ENCODE data around the gene CACNA1S. TPM values are rescaled to one million over a fixed set of nuclear protein-coding genes. Genes with fewer than 3 reads are reported as not detected.

The CACNA1S gene
- total RNA-seq, 1 experiment from 2014 or later: not detected

GRCh38 chr1:201110616-201111015 lies 1.6 kb downstream of the CACNA1S start:
- H3K14ac ChIP-seq (ENCODE audit: insufficient read depth, low read length): no peak overlapping the region
- no peak overlapping the region for H3K18ac ChIP-seq (ENCODE audit: insufficient read length, low read depth, low read length)
- no peak overlapping the region for H2BK12ac ChIP-seq (ENCODE audit: insufficient read length, low read depth, low read length)
- no peaks in the 10 kb centered on the region for H3K79me1 ChIP-seq (ENCODE audit: insufficient read depth, low read depth, low read length, poor library complexity, severe bottlenecking)
- H3K27ac ChIP-seq (ENCODE audit: insufficient read length, low read depth, low read length): no peak overlapping the region
- peaks cover 6% of the 10 kb centered on the region; the same call in 1 of the 2 replicates for H3K27me3 ChIP-seq (ENCODE audit: insufficient read depth, low read length)
- H3T11ph ChIP-seq (ENCODE audit: low read length): no peak overlapping the region
- Mint-ChIP-seq H3K4me1 (peaks cover 14 to 28% of the 10 kb centered on the region in 2 experiments), H3K9me3 (no peaks in the 10 kb centered on the region), H3K27me3 (ENCODE audit: low read depth) (peaks cover 32% of the 10 kb centered on the region), H3K4me3 (no peak overlapping the region), H3K27ac (no peak overlapping the region; a peak in 1 of 7 replicates), H3K36me3 (ENCODE audit: insufficient read depth in 1 of 3, low read depth in 3 of 3) (no peaks in the 10 kb centered on the region)
- H2BK5ac ChIP-seq (ENCODE audit: insufficient read length, low read length): no peak overlapping the region
- H4K5ac ChIP-seq (ENCODE audit: insufficient read length, low read depth, low read length): no peak overlapping the region
- TF ChIP-seq, protein P1, sequence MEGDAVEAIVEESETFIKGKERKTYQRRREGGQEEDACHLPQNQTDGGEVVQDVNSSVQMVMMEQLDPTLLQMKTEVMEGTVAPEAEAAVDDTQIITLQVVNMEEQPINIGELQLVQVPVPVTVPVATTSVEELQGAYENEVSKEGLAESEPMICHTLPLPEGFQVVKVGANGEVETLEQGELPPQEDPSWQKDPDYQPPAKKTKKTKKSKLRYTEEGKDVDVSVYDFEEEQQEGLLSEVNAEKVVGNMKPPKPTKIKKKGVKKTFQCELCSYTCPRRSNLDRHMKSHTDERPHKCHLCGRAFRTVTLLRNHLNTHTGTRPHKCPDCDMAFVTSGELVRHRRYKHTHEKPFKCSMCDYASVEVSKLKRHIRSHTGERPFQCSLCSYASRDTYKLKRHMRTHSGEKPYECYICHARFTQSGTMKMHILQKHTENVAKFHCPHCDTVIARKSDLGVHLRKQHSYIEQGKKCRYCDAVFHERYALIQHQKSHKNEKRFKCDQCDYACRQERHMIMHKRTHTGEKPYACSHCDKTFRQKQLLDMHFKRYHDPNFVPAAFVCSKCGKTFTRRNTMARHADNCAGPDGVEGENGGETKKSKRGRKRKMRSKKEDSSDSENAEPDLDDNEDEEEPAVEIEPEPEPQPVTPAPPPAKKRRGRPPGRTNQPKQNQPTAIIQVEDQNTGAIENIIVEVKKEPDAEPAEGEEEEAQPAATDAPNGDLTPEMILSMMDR (conservative IDR thresholded peaks at IDR 0.05): no peak
- H4K91ac ChIP-seq (ENCODE audit: insufficient read length, low read depth, low read length): no peak overlapping the region
- H3K4ac ChIP-seq (ENCODE audit: low read depth, low read length): no peak overlapping the region
- H2AK5ac ChIP-seq (ENCODE audit: insufficient read length, low read length): no peak overlapping the region
- no peak for DNase-seq
- no peak overlapping the region for H2BK20ac ChIP-seq (ENCODE audit: low read depth, low read length, poor library complexity, severe bottlenecking)
- H2BK120ac ChIP-seq (ENCODE audit: low read depth, low read length, poor library complexity, severe bottlenecking): no peak overlapping the region
- no peak overlapping the region for H3K9ac ChIP-seq (ENCODE audit: extremely low read depth, insufficient read length, low read length)
- H3K4me2 ChIP-seq (ENCODE audit: insufficient read depth, insufficient read length, low read length): no peak overlapping the region
- WGBS (ENCODE audit: extremely low coverage, insufficient read length, low lambda C conversion rate): no CpG with 5 or more reads among the region's 5 CpGs
- H3K23ac ChIP-seq (ENCODE audit: insufficient read length, low read depth, low read length): no peak overlapping the region
- no peak overlapping the region for H3K56ac ChIP-seq (ENCODE audit: insufficient read length, low read depth, low read length)
- H2BK15ac ChIP-seq (ENCODE audit: low read depth, low read length): no peak overlapping the region
- no peak overlapping the region for H4K8ac ChIP-seq (replicated peaks; ENCODE audit: insufficient read length, low read depth, low read length)
- no peaks in the 10 kb centered on the region; the same call in 1 of the 2 replicates for H3K4me1 ChIP-seq (ENCODE audit: insufficient read depth, low read length)
- no peaks in the 10 kb centered on the region for H3K79me2 ChIP-seq (ENCODE audit: insufficient read depth, low read length)
- H3K9me3 ChIP-seq (ENCODE audit: control insufficient read depth, low read depth, low read length): no peaks in the 10 kb centered on the region
- H2AFZ ChIP-seq (ENCODE audit: low read length): no peak overlapping the region
- H4K20me1 ChIP-seq (ENCODE audit: control insufficient read depth, insufficient read depth, insufficient read length): no peaks in the 10 kb centered on the region
- H3K23me2 ChIP-seq (ENCODE audit: insufficient read length, low read depth, low read length, poor library complexity, severe bottlenecking): peaks cover 10% of the 10 kb centered on the region

Measured in H9 (cell line).